Endodermal cell (in vitro differentiated cells): ENCODE data around the gene CD1D. TPM values are rescaled to one million over a fixed set of nuclear protein-coding genes. Genes with fewer than 3 reads are reported as not detected.

ENCODE experiments used
- DNase-seq: peaks from one replicate; pipeline ENCODE4 v3.0.0-alpha.2; 2017
- H3K27ac ChIP-seq: 2 replicates; pipeline ENCODE4 v1.5.1; 2013; ENCODE audit warnings: mild to moderate bottlenecking, low read depth, low read length, moderate library complexity
- H3K27me3 ChIP-seq: 2 replicates; pipeline ENCODE4 v1.6.1; 2013; ENCODE audit warnings: mild to moderate bottlenecking, low read length, moderate library complexity; ENCODE audit not compliant: insufficient read depth, control insufficient read depth, poor library complexity, severe bottlenecking
- H3K36me3 ChIP-seq: 2 replicates; pipeline ENCODE4 v1.7.0; 2013; ENCODE audit warnings: mild to moderate bottlenecking, low read length, moderate library complexity; ENCODE audit not compliant: control insufficient read depth, insufficient read depth
- H3K4me1 ChIP-seq: one replicate; pipeline ENCODE4 v1.7.0; 2013; ENCODE audit warnings: low read length; ENCODE audit not compliant: control insufficient read depth, insufficient read depth
- H3K4me3 ChIP-seq: 2 replicates; pipeline ENCODE4 v1.5.1; 2013; ENCODE audit warnings: mild to moderate bottlenecking, low read length, moderate library complexity
- H3K9ac ChIP-seq: 2 replicates; pipeline ENCODE4 v1.6.1; 2013; ENCODE audit warnings: mild to moderate bottlenecking, low read length, moderate library complexity; ENCODE audit not compliant: poor library complexity, severe bottlenecking; ENCODE audit errors: extremely low read depth
- H3K9me3 ChIP-seq: 2 replicates; pipeline ENCODE4 v1.6.1; 2013; ENCODE audit warnings: mild to moderate bottlenecking, low read length, moderate library complexity; ENCODE audit not compliant: control insufficient read depth
- H3K27ac Mint-ChIP-seq: 2 replicates; pipeline ENCODE4 v1.8.0; 2020; ENCODE audit warnings: mixed read lengths
- H3K27me3 Mint-ChIP-seq: 2 replicates; pipeline ENCODE4 v1.8.0; 2021; ENCODE audit warnings: mild to moderate bottlenecking, mixed read lengths; ENCODE audit not compliant: insufficient read depth
- H3K36me3 Mint-ChIP-seq: 2 replicates; pipeline ENCODE4 v1.8.0; 2020; ENCODE audit warnings: low read depth, mixed read lengths
- H3K4me1 Mint-ChIP-seq: 2 replicates; pipeline ENCODE4 v1.8.0; 2020; ENCODE audit warnings: mixed read lengths
- H3K4me3 Mint-ChIP-seq: 2 replicates; pipeline ENCODE4 v1.8.0; 2020; ENCODE audit warnings: mild to moderate bottlenecking, moderate library complexity, mixed read lengths
- H3K9me3 Mint-ChIP-seq: 2 replicates; pipeline ENCODE4 v1.8.0; 2020; ENCODE audit warnings: mild to moderate bottlenecking, mixed read lengths
- CTCF ChIP-seq: fragments of 200-600 bp; sonication (generic); conservative IDR thresholded peaks from 2 replicates; pipeline ENCODE4 v1.5.0; 2021; ENCODE audit warnings: antibody characterized with exemption, mild to moderate bottlenecking
- WGBS, 2 experiments: methylation state at CpG; one replicate each; pipeline versions ENCODE4 v1.1.5 to v1.1.7; 2013; ENCODE audit warnings: missing lambda C conversion rate in 2 of 2, mixed read lengths in 1 of 2; ENCODE audit not compliant: insufficient coverage in 1 of 2, insufficient read length in 1 of 2; 5-methylcytosine and 5-hydroxymethylcytosine counted together
- total RNA-seq, 2 donors: library from RNA; stranded (reverse); fragmentation: NEBNext Ultra II Directional in 1 of 2; extraction: Animal tissue kit (Norgen Biotek cat#: 25700) in 1 of 2; gene quantifications; 2 replicates in 1 of 2; 3 replicates in 1 of 2; pipeline ENCODE4 v1.2.1, GENCODE V29; 2021

The CD1D gene
- total RNA-seq, 2 donors from 2014 or later, result 1.7 TPM

- WGBS, 2 experiments, result 93% methylated on average over 2 of the region's 2 CpGs; no CpG with 5 or more reads in 1 of the 2 experiments
- Histone ChIP-seq H3K36me3 (no peaks in the 10 kb centered on the region), H3K4me1 (no peaks in the 10 kb centered on the region), H3K4me3 (no peak overlapping the region), H3K27me3 (no peaks in the 10 kb centered on the region), H3K27ac (no peak overlapping the region), H3K9ac (no peak overlapping the region), H3K9me3 (peaks cover 18% of the 10 kb centered on the region)
- TF ChIP-seq CTCF, result no peak
- H3K27ac Mint-ChIP-seq, result no peak overlapping the region
- H3K36me3 Mint-ChIP-seq, result no peaks in the 10 kb centered on the region
- no peak overlapping the region for H3K4me3 Mint-ChIP-seq
- H3K4me1 Mint-ChIP-seq, result no peaks in the 10 kb centered on the region
- DNase-seq, result no peak
- H3K9me3 Mint-ChIP-seq, result peaks cover 23% of the 10 kb centered on the region
- no peaks in the 10 kb centered on the region for H3K27me3 Mint-ChIP-seq
Observed at GRCh38 chr1:158227904-158228623, 47.4 kb downstream of the CD1D start.

Other genes starting within 250 kb of the CD1D start
- 10 to 100 TPM; 22.8 to 26.5 TPM for gene KIRREL1, start 187.2 kb upstream of the CD1D start, total RNA-seq
- gene CD1A, start 73.5 kb downstream of the CD1D start, total RNA-seq, result not detected
- not detected for gene CD1C, start 109.0 kb downstream of the CD1D start, total RNA-seq
- gene CD1B, start 150.6 kb downstream of the CD1D start, total RNA-seq, result not detected
- not detected for gene CD1E, start 173.0 kb downstream of the CD1D start, total RNA-seq
- not detected for gene OR10T2, start 218.6 kb downstream of the CD1D start, total RNA-seq
- not detected for gene OR10K2, start 245.3 kb downstream of the CD1D start, total RNA-seq